Stimulated activated CD4-positive, alpha-beta T cell treated with anti-CD3 and anti-CD28 coated beads, Interleukin-4, amount 100 ng/mL, for 24 hours (primary cell): ENCODE data around the gene CAPN12.
A peak's percentile ranks its signal among the peaks of the same experiment; 100 is the strongest.
"Not testable (repeated sequence)": the region's sequence is repeated elsewhere in the genome, so short reads cannot be mapped to it uniquely, and the experiment has no call there.

Experiments
- DNase-seq: peaks from one replicate; pipeline ENCODE4 v3.0.0-alpha.2; 2020

CAPN12 gene

DNA sequence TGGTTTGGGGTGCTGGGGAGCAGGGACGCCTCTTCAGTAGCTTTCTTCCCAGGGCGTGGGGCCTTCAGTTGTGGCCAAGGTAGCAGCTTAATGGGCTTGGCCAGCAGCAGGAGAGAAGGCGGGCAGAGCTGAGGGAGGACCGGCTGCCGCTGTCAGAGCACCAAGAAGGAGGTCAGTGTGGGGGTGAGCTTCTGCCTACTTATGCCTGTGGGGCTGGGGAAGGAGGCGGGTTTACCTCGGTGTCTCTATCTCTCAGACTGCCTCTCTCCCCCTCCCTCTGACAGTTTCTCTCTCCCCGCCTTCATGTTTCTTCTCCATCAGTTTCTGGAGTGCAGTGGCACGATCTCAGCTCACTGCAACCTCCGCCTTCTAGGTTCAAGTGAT is at the start of gene CAPN12:
CAPN12 (minus strand) TSS at position 177 of the 384 bp plus-strand sequence. CDS start 309 bp downstream, outside the sequence.
- DNase-seq: no peak

DNA sequence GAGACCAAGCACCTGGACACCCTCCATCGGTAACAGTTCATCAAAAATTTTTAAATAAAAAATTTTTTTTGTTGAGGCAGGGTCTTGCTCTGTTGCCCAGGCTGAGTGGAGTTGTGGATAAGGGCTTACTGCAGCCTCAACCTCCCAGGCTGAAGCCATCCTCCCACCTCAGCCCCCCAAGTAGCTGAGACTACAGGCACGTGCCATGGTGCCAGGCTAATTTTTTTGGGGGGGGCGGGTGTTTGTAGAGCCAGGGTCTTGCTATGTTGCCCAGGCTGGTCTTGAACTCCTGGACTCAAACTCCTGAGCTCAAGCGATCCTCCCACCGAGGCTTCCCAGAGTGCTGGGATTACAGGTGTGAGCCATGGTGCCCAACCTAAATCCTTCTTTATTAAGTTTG is 49.4 kb upstream of the CAPN12 start:
- no peak for DNase-seq

DNA sequence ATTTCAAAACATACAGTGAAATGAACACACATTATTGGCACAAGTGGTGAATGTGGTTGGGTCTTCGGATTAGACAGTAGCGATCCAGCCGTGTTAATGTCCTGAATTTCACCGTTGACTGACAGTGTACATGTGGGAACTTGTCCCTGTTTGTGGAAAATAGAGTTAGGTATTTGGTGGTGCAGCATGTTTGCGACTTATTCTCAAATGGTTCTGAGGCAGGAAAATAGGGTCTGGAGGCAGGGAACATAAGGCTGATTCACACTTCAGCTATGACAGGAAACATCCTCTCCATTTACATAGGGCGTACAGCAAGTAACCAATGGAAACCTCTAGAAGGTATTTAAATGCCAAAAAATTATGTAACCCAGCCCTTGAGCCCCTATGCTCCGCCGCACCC is 48.9 kb upstream of the CAPN12 start:
- no peak for DNase-seq

DNA sequence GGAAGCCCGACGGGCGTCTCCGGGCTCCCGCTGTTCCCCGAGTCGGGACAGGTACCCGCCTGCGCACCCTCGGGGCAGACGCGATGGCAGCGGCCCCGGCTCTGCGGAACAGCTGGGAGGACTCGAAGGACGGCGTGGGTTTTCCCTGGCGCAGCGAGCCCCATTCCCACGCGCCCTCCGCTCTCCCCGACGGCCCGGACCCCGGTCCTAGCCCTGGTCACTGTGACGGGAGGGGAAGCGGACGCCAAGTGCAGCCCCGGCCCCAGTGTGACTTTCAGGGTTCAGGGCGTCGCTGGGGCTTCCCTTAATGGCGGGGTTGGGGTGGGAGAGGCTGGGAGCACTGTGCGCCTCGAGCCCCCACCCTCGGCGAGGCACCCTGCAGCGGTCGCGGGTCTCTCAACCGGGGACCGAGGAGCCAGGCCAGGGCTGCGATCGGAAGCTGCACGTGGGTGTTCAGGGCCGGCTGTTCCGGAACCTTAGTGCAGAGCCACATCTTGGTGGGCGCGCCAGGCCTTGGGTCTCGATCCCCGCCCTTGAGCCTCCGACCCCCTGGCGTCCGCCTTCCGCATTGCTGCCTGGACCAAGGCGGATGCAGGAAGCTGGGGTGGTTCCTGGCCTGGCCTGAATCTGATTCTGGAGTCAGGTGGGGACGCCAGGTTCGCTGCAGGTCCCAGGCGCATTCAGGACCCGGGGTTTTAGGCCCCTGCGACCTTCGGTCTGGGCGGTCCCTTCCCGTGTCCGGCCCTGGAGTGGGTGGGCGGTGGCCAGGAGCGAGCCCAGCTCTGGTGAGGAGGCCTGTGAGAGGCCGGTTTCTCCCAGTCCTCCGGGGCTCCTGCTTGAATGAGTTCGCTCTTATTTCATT is 48.2 kb upstream of the CAPN12 start:
- DNase-seq: peak; percentile 25

DNA sequence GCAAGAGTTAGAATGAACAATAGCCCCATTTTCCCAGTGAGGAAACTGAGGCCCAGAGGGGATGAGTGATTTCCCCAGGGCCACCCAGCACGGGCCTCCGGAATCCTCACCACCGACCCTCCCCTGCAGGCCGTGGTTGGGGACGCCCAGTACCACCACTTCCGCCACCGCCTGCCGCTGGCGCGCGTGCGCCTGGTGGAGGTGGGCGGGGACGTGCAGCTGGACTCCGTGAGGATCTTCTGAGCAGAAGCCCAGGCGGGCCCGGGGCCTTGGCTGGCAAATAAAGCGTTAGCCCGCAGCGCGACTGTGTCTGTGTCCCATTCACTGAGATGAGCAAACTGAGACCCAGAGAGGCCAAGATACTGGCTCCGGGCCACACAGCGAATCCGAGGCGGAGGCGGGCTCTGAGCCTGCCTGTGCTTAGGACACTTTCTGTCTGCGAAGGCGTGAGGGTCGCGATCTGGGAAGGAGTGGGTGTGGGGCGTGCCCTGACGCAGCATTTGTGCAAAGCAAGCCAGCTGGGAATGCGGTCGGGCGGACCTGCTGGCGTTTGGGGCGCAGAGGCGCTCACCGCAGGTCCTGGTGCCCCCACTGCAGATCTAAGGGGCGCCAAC is 47.3 kb upstream of the CAPN12 start:
- not testable (repeated sequence) for DNase-seq

GRCh38 chr19:38790507-38791403 is 46.5 kb upstream of the CAPN12 start:
- not testable (repeated sequence) for DNase-seq

DNA sequence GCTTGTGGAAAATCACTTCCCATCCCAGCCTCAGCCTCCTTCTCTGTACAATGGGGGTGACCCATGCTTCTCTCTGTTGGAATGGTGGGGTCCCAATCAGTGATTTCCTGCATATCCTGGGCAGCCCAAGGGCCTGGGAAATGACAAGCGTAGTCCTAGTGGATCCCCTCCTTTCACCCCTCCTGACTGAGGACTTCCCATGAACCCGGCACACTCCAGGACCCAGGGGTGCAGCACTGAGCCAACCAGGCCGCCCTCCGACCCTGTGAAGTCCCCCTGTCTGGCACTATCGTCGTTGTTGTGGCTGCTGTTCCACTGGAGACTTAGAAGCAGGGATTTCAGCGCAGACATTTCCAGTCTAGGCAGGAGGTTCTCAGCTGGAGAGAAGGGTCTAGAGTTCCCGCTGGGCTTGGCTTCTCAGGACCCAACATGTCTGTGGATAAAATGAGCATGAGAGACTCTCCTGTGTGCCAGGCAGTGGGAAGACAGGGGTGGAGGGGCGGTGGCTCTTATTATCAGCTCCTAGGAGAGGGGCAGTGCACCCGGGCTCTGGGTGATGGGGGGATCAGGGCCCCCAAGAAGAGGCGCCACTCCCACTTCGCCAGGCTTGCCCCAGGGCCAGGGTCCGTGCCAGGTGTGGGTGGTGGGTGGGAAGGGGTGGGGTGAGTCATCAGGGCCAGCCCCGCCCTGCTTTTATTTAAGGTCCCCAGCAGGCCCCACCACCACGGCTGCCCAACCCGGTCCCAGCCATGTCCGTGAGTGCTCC is 44.4 kb upstream of the CAPN12 start, which contains the start of gene LGALS7B:
LGALS7B (plus strand) TSS at position 723 of the 766 bp plus-strand sequence; CDS start at position 750, 27 bp downstream.
- DNase-seq: no peak

- no peak for DNase-seq
Observed at GRCh38 chr19:38786572-38787265, 42.4 kb upstream of the CAPN12 start.

GRCh38 chr19:38786061-38786460 is 41.8 kb upstream of the CAPN12 start:
- not testable (repeated sequence) for DNase-seq

DNA sequence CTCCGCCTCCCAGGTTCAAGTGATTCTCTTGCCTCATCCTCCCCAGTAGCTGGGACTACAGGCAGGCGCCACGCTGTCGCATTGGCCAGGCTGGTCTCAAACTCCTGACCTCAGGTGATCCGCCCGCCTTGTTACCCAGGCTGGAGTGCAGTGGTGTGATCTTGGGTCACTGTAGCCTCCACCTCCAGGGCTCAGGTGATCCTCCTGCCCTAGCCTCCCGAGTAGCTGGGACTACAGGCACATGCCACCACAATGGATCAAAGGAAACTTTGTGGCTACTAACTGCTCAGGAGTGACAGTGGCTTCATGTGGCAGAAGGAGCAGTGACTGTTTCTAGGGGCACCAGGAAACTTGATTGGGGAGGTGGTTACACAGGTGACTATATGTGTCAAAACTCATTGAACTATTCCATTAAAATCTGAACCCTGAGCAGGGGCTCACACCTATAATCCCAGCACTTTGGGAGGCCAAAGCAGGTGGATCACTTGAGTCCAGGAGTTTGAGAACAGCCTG is 41.0 kb upstream of the CAPN12 start:
- no peak for DNase-seq

GRCh38 chr19:38784224-38784623 is 40.0 kb upstream of the CAPN12 start:
- DNase-seq: no peak

GRCh38 chr19:38782212-38782611 is 37.9 kb upstream of the CAPN12 start:
- DNase-seq: not testable (repeated sequence)

- DNase-seq: no peak
Observed at GRCh38 chr19:38781058-38781457, 36.8 kb upstream of the CAPN12 start.

GRCh38 chr19:38780443-38780842 is 36.2 kb upstream of the CAPN12 start:
- DNase-seq: no peak

GRCh38 chr19:38778733-38779132 is 34.5 kb upstream of the CAPN12 start:
- DNase-seq: no peak

DNA sequence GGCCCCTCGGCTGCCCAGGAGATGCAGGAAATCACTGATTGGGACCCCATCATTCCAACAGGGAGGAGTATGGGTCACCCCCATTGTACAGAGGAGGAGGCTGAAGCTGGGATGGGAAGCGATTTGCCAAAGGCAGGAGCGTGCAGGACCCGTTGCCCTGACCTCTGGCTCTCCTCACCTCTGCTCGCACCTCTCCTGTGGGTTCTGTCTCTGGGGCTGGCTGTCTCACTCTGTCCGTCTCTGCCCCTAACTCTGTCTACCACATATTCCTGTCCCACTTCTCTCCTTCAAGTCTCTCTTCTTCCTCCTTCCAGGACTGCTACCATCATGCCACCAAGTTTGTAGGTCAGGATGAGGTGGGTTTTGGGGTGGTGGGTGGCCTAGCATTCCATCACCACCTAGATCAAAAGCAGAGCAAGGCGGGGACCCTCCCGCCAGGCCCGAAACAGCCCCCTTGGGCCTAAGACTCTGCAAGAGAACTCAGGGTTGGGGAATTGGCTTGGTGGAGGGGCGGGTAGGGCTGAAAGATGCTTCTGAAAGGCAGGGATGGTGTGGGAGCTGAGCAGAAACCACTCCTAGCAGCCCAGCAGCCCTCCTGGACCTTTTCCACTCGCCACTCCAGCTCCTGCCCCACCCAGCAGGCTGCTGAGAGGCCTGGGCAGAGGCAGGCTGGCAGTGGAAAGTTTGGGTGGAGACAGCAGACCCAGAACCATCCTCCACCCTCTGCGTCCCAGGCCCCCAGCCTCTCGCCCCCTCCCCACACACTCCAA is 30.1 kb upstream of the CAPN12 start:
- no peak for DNase-seq

GRCh38 chr19:38773469-38774177 is 29.3 kb upstream of the CAPN12 start, which contains the start of gene LGALS7:
Gene LGALS7, minus strand, starts transcription at chr19:38773517. Its CDS starts 25 bp downstream, at chr19:38773492.
- no peak for DNase-seq

GRCh38 chr19:38771569-38771968 is 27.3 kb upstream of the CAPN12 start:
- DNase-seq: not testable (repeated sequence)

DNA sequence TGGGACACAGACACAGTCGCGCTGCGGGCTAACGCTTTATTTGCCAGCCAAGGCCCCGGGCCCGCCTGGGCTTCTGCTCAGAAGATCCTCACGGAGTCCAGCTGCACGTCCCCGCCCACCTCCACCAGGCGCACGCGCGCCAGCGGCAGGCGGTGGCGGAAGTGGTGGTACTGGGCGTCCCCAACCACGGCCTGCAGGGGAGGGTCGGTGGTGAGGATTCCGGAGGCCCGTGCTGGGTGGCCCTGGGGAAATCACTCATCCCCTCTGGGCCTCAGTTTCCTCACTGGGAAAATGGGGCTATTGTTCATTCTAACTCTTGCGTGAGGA is 26.6 kb upstream of the CAPN12 start:
- DNase-seq: not testable (repeated sequence)
